Stomach (tissue), 4 donors: Measurements from ENCODE around the gene SLFN12.

ENCODE experiments used
- EP300 ChIP-seq: sonication (generic); formaldehyde crosslinking; IDR thresholded peaks from one replicate; pipeline ENCODE4 v1.6.1; 2017; ENCODE audit warnings: antibody characterized with exemption
- POLR2A ChIP-seq, 4 donors: fragments of 450-650 bp; IDR thresholded peaks; one replicate each; pipeline ENCODE4 v1.6.1; 2016; ENCODE audit warnings: antibody characterized with exemption in 4 of 4, control low read depth in 2 of 4, mild to moderate bottlenecking in 1 of 4, moderate library complexity in 1 of 4
- TF ChIP-seq, protein P1 (sequence below), 7 experiments: fragments of 450-650 bp in 4 of 7; fragments of 200-600 bp in 3 of 7; sonication (generic) in 3 of 7; IDR thresholded peaks; one replicate each; pipeline ENCODE4 v1.5.1; 2016 to 2019; ENCODE audit warnings: antibody characterized with exemption in 7 of 7, control low read depth in 2 of 7, mild to moderate bottlenecking in 1 of 7

DNA sequence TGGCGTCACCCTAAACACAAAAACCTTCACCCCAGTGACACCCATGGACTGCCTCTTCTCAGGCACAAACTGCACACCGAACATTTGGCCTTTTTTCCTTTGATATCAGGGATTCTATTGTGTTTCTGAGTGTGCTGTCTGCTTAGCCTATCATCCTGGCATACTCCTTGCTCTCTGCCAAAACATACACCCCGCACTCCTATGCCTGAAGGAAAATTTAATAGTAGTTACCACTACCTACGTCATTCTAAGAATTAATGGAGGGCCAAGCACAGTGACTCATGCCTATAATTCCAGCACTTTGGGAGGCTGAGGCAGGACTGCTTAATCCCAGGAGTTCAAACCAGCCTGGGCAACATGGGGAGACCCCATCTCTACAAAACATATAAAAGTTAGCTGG is 36.2 kb upstream of the SLFN12 start:
- TF ChIP-seq EP300 (no peak), POLR2A (IDR thresholded peaks at IDR 0.05) (no peak)
- TF ChIP-seq, protein P1, sequence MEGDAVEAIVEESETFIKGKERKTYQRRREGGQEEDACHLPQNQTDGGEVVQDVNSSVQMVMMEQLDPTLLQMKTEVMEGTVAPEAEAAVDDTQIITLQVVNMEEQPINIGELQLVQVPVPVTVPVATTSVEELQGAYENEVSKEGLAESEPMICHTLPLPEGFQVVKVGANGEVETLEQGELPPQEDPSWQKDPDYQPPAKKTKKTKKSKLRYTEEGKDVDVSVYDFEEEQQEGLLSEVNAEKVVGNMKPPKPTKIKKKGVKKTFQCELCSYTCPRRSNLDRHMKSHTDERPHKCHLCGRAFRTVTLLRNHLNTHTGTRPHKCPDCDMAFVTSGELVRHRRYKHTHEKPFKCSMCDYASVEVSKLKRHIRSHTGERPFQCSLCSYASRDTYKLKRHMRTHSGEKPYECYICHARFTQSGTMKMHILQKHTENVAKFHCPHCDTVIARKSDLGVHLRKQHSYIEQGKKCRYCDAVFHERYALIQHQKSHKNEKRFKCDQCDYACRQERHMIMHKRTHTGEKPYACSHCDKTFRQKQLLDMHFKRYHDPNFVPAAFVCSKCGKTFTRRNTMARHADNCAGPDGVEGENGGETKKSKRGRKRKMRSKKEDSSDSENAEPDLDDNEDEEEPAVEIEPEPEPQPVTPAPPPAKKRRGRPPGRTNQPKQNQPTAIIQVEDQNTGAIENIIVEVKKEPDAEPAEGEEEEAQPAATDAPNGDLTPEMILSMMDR (IDR thresholded peaks at IDR 0.05) = no peak
